Hepatocyte (in vitro differentiated cells): ENCODE results near the gene PER1. TPM values are rescaled to one million over a fixed set of nuclear protein-coding genes. Genes with fewer than 3 reads are reported as not detected.

Experiments
- DNase-seq: peaks from one replicate; pipeline ENCODE4 v3.0.0-alpha.2; 2016; ENCODE audit warnings: low spot score
- H2AFZ ChIP-seq: fragments of 200-600 bp; sonication (generic); 2 replicates; pipeline ENCODE4 v1.6.0; 2016; ENCODE audit warnings: antibody characterized with exemption, mild to moderate bottlenecking
- H3K27ac ChIP-seq: fragments of 200-600 bp; sonication (generic); 2 replicates; pipeline ENCODE4 v1.5.1; 2016; ENCODE audit warnings: mild to moderate bottlenecking
- H3K27me3 ChIP-seq: fragments of 200-600 bp; sonication (generic); 2 replicates; pipeline ENCODE4 v1.6.1; 2016
- H3K36me3 ChIP-seq: fragments of 200-600 bp; sonication (generic); replicated peaks from 2 replicates; pipeline ENCODE4 v1.5.1; 2016; ENCODE audit warnings: low read depth; ENCODE audit not compliant: insufficient read depth
- H3K4me1 ChIP-seq: fragments of 200-600 bp; sonication (generic); 2 replicates; pipeline ENCODE4 v1.5.1; 2016; ENCODE audit warnings: mild to moderate bottlenecking, moderate library complexity; ENCODE audit not compliant: insufficient read depth
- H3K4me2 ChIP-seq: fragments of 200-600 bp; sonication (generic); 2 replicates; pipeline ENCODE4 v1.6.0; 2016
- H3K4me3 ChIP-seq: fragments of 200-600 bp; sonication (generic); 2 replicates; pipeline ENCODE4 v1.5.1; 2016; ENCODE audit warnings: mild to moderate bottlenecking
- H3K79me2 ChIP-seq: fragments of 200-600 bp; sonication (generic); 2 replicates; pipeline ENCODE4 v1.6.0; 2017; ENCODE audit warnings: mild to moderate bottlenecking
- H3K9me2 ChIP-seq: fragments of 200-600 bp; sonication (generic); replicated peaks from 2 replicates; pipeline ENCODE4 v1.6.0; 2017; ENCODE audit warnings: mild to moderate bottlenecking; ENCODE audit not compliant: insufficient read depth
- H3K9me3 ChIP-seq: fragments of 200-600 bp; sonication (generic); 2 replicates; pipeline ENCODE4 v1.5.1; 2016; ENCODE audit warnings: low read depth, mild to moderate bottlenecking
- H4K20me1 ChIP-seq: fragments of 200-600 bp; sonication (generic); 2 replicates; pipeline ENCODE4 v1.6.0; 2016; ENCODE audit warnings: mild to moderate bottlenecking; ENCODE audit not compliant: insufficient read depth, poor library complexity, severe bottlenecking
- EZH2 ChIP-seq: fragments of 200-600 bp; sonication (generic); IDR thresholded peaks from 2 replicates; pipeline ENCODE4 v1.6.1; 2016; ENCODE audit warnings: antibody characterized with exemption, mild to moderate bottlenecking, borderline replicate concordance
- EZH2phosphoT487 ChIP-seq: fragments of 200-600 bp; sonication (generic); IDR thresholded peaks from one replicate; pipeline ENCODE4 v1.6.1; 2018; ENCODE audit warnings: antibody characterized with exemption, mild to moderate bottlenecking, low read depth, moderate library complexity; ENCODE audit not compliant: unreplicated experiment, severe bottlenecking
- WGBS: methylation state at CpG from one replicate; pipeline ENCODE4 v1.1.6; 2016; ENCODE audit warnings: low lambda C conversion rate; ENCODE audit errors: missing lambda C conversion rate; 5-methylcytosine and 5-hydroxymethylcytosine counted together
- microRNA counts: library from miRNA; unstranded; fragments of <30 nt; microRNA quantifications from one replicate; lab custom pipeline; 2017
- microRNA-seq: library from miRNA; unstranded; fragments of <30 nt; microRNA quantifications from one replicate; pipeline ENCODE4, GENCODE V29; 2017
- polyA plus RNA-seq: library from polyadenylated mRNA; unstranded; fragments of >200 nt; fragmentation: Nextera tagmentation; extraction: Ambion mirVana; gene quantifications from 2 replicates; pipeline ENCODE4 v1.2.1, GENCODE V29; 2016
- total RNA-seq: library from RNA; depleted of rRNA; stranded (reverse); fragments of >200 nt; gene quantifications from 2 replicates; pipeline ENCODE4 v1.2.3, GENCODE V29; 2014
- TF ChIP-seq, protein P1 (sequence below): fragments of 200-600 bp; sonication (generic); IDR thresholded peaks from 2 replicates; pipeline ENCODE4 v1.5.1; 2016; ENCODE audit warnings: antibody characterized with exemption, mild to moderate bottlenecking; ENCODE audit not compliant: poor library complexity

PER1 gene
- total and polyA plus RNA-seq, 2 experiments from 2014 or later, result 36.5 to 107 TPM

DNA sequence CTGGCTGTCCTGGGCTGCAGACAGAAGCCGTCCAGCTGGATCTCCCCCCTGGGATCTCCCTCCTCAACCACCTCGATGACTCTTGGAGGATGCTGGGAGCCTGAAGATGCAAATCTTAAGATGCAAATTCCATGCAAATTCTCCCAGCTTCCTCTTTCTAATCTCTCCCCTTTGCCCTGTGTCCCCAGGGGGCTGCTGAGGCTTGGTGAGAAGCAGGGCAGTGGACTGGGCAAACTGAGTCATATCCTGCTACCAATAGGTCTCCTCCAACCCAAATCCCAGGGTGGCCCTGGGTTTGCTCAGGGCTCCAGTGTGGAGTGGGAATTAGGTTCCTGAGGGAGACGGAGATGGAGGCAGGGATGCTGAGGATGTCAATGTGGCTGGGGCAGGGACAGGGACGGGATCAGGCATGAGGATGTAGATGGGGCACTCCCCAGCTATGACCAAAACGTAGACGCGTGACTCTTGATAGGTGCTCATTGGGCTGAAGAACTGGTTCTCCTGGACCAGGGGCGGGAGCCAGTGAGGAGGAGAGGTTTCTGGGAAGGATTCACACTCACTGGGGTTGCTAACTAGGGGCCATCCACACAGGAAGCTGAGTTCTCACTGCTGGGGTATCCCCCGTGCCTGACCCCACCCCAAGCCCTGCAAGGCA, 61.0 kb downstream of the PER1 start:
- 66% methylated on average over 9 of the region's 9 CpGs for WGBS

More for the DNA sequence above, 61.0 kb downstream of the PER1 start:
- Histone ChIP-seq H3K36me3 (no peaks in the 10 kb centered on the region), H3K27ac (no peak overlapping the region), H3K9me2 (no peaks in the 10 kb centered on the region), H3K4me2 (no peak overlapping the region), H4K20me1 (no peaks in the 10 kb centered on the region), H3K27me3 (peaks cover 25% of the 10 kb centered on the region), H3K4me3 (no peak overlapping the region), H2AFZ (no peak overlapping the region), H3K4me1 (no peaks in the 10 kb centered on the region), H3K79me2 (no peaks in the 10 kb centered on the region), H3K9me3 (no peaks in the 10 kb centered on the region)
- TF ChIP-seq, protein P1, sequence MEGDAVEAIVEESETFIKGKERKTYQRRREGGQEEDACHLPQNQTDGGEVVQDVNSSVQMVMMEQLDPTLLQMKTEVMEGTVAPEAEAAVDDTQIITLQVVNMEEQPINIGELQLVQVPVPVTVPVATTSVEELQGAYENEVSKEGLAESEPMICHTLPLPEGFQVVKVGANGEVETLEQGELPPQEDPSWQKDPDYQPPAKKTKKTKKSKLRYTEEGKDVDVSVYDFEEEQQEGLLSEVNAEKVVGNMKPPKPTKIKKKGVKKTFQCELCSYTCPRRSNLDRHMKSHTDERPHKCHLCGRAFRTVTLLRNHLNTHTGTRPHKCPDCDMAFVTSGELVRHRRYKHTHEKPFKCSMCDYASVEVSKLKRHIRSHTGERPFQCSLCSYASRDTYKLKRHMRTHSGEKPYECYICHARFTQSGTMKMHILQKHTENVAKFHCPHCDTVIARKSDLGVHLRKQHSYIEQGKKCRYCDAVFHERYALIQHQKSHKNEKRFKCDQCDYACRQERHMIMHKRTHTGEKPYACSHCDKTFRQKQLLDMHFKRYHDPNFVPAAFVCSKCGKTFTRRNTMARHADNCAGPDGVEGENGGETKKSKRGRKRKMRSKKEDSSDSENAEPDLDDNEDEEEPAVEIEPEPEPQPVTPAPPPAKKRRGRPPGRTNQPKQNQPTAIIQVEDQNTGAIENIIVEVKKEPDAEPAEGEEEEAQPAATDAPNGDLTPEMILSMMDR, result no peak
- no peak for TF ChIP-seq EZH2
- no peak for TF ChIP-seq EZH2phosphoT487
- DNase-seq, result no peak

MicroRNAs within 50 kb of the gene (microRNA counts, 767-probe panel; counts per million panel counts)
- microRNA hsa-miR-4521 (lab: Ali Mortazavi, UCI), result not detected

Small RNA genes lying within 50 kb of the gene (microRNA-seq; reads per million reads assigned to microRNA genes)
- gene MIR4521, result 4.9 reads per million, percentile 8 among the genes with 10 or more reads in this experiment
- gene MIR6883, result not detected

Other genes starting within 250 kb of the PER1 start
- gene RNF227, start 236.1 kb downstream of the PER1 start, total RNA-seq, result 2.9 and 3.5 TPM in 2 replicates
- 2.5 and 4.8 TPM in 2 replicates for gene RNF227, start 236.1 kb downstream of the PER1 start, polyA plus RNA-seq
- 1.4 and 1.8 TPM in 2 replicates for gene KCNAB3, start 222.5 kb downstream of the PER1 start, total RNA-seq
- 1.8 and 3.8 TPM in 2 replicates for gene KCNAB3, start 222.5 kb downstream of the PER1 start, polyA plus RNA-seq
- gene TRAPPC1, start 220.5 kb downstream of the PER1 start, total RNA-seq, result 20.7 and 29.5 TPM in 2 replicates
- 272 and 299 TPM in 2 replicates for gene TRAPPC1, start 220.5 kb downstream of the PER1 start, polyA plus RNA-seq
- gene CNTROB, start 220.2 kb downstream of the PER1 start, total RNA-seq, result 19.4 and 21.1 TPM in 2 replicates
- 30.6 and 37.5 TPM in 2 replicates for gene CNTROB, start 220.2 kb downstream of the PER1 start, polyA plus RNA-seq
- not detected in 2 replicates for gene GUCY2D, start 149.8 kb downstream of the PER1 start, total RNA-seq
- 1.6 and 1.9 TPM in 2 replicates for gene GUCY2D, start 149.8 kb downstream of the PER1 start, polyA plus RNA-seq
- gene ALOX15B, start 113.3 kb downstream of the PER1 start, total RNA-seq, result 5.7 and 6.7 TPM in 2 replicates
- 26.0 and 26.1 TPM in 2 replicates for gene ALOX15B, start 113.3 kb downstream of the PER1 start, polyA plus RNA-seq
- gene ALOX12B, start 64.7 kb downstream of the PER1 start, total RNA-seq, result 0.52 and 2.0 TPM in 2 replicates
- gene ALOX12B, start 64.7 kb downstream of the PER1 start, polyA plus RNA-seq, result 0.22 and 1.8 TPM in 2 replicates
- gene ALOXE3, start 33.9 kb downstream of the PER1 start, total RNA-seq, result 0.48 and 0.77 TPM in 2 replicates
- gene ALOXE3, start 33.9 kb downstream of the PER1 start, polyA plus RNA-seq, result 1.5 and 2.6 TPM in 2 replicates
- gene HES7, start 28.3 kb downstream of the PER1 start, total RNA-seq, result not detected in 2 replicates
- not detected in 2 replicates for gene HES7, start 28.3 kb downstream of the PER1 start, polyA plus RNA-seq
- gene VAMP2, start 10.5 kb upstream of the PER1 start, total RNA-seq, result 8.2 and 8.5 TPM in 2 replicates
- gene VAMP2, start 10.5 kb upstream of the PER1 start, polyA plus RNA-seq, result 44.6 and 85.7 TPM in 2 replicates
- gene TMEM107, start 24.0 kb upstream of the PER1 start, total RNA-seq, result 21.1 and 25.3 TPM in 2 replicates
- 12.8 and 13.6 TPM in 2 replicates for gene TMEM107, start 24.0 kb upstream of the PER1 start, polyA plus RNA-seq
- gene BORCS6, start 37.8 kb upstream of the PER1 start, total RNA-seq, result 9.4 and 10.7 TPM in 2 replicates
- 7.7 and 10.2 TPM in 2 replicates for gene BORCS6, start 37.8 kb upstream of the PER1 start, polyA plus RNA-seq
- gene AURKB, start 58.2 kb upstream of the PER1 start, total RNA-seq, result 9.3 and 9.9 TPM in 2 replicates
- gene AURKB, start 58.2 kb upstream of the PER1 start, polyA plus RNA-seq, result 25.3 and 27.5 TPM in 2 replicates
- 6.3 and 11.4 TPM in 2 replicates for gene CTC1, start 95.7 kb upstream of the PER1 start, total RNA-seq
- gene CTC1, start 95.7 kb upstream of the PER1 start, polyA plus RNA-seq, result 17.2 and 19.4 TPM in 2 replicates
- 10.5 and 18.8 TPM in 2 replicates for gene PFAS, start 96.9 kb upstream of the PER1 start, total RNA-seq
- 13.6 and 16.1 TPM in 2 replicates for gene PFAS, start 96.9 kb upstream of the PER1 start, polyA plus RNA-seq
- 7.9 and 17.6 TPM in 2 replicates for gene RANGRF, start 136.3 kb upstream of the PER1 start, total RNA-seq
- 41.9 and 42.5 TPM in 2 replicates for gene RANGRF, start 136.3 kb upstream of the PER1 start, polyA plus RNA-seq
- gene SLC25A35, start 143.0 kb upstream of the PER1 start, total RNA-seq, result 0.52 and 1.6 TPM in 2 replicates
- 1.9 and 3.0 TPM in 2 replicates for gene SLC25A35, start 143.0 kb upstream of the PER1 start, polyA plus RNA-seq
- gene ARHGEF15, start 157.8 kb upstream of the PER1 start, total RNA-seq, result 0.03 and 0.12 TPM in 2 replicates
- 0.32 TPM in 1 of 2 replicates, not detected in the other for gene ARHGEF15, start 157.8 kb upstream of the PER1 start, polyA plus RNA-seq
- gene ODF4, start 187.4 kb upstream of the PER1 start, total RNA-seq, result not detected in 2 replicates
- gene ODF4, start 187.4 kb upstream of the PER1 start, polyA plus RNA-seq, result not detected in 2 replicates
- gene RPL26, start 230.8 kb upstream of the PER1 start, total RNA-seq, result 3,628 and 3,816 TPM in 2 replicates
- 403 and 411 TPM in 2 replicates for gene RPL26, start 230.8 kb upstream of the PER1 start, polyA plus RNA-seq
- gene RNF222, start 245.4 kb upstream of the PER1 start, total RNA-seq, result not detected in 2 replicates
- not detected in 2 replicates for gene RNF222, start 245.4 kb upstream of the PER1 start, polyA plus RNA-seq